RWPE2 (cell line): ENCODE measurements around the gene B2M.

ENCODE experiments used
- ATAC-seq: fragments of 200-7000 bp; cut with Tn5 transposase; 3 replicates; pipeline ENCODE4 v1.9.1; 2021; ENCODE audit warnings: low read depth
- DNase-seq: peaks from one replicate; pipeline ENCODE4 v3.0.0-alpha.2; 2020; ENCODE audit warnings: low spot score
- H3K27ac ChIP-seq: fragments of 450-650 bp; 2 replicates; pipeline ENCODE4 v1.5.1; 2017; ENCODE audit warnings: mild to moderate bottlenecking; ENCODE audit not compliant: poor library complexity, severe bottlenecking
- H3K27me3 ChIP-seq: fragments of 250-450 bp; sonication (Bioruptor Pico); 2 replicates; pipeline ENCODE4 v1.5.1; 2021; ENCODE audit warnings: mild to moderate bottlenecking, moderate library complexity; ENCODE audit not compliant: insufficient read depth, poor library complexity, severe bottlenecking
- H3K36me3 ChIP-seq: fragments of 250-450 bp; sonication (Bioruptor Pico); 2 replicates; pipeline ENCODE4 v1.5.1; 2020; ENCODE audit warnings: low read depth, mild to moderate bottlenecking, moderate library complexity
- H3K4me1 ChIP-seq: fragments of 250-450 bp; sonication (Bioruptor Pico); 2 replicates; pipeline ENCODE4 v1.5.1; 2021; ENCODE audit warnings: mild to moderate bottlenecking, moderate library complexity; ENCODE audit not compliant: insufficient read depth, poor library complexity, severe bottlenecking
- H3K4me3 ChIP-seq: fragments of 250-450 bp; sonication (Bioruptor Pico); 2 replicates; pipeline ENCODE4 v1.5.1; 2021; ENCODE audit warnings: mild to moderate bottlenecking, moderate library complexity; ENCODE audit not compliant: severe bottlenecking
- H3K9me3 ChIP-seq: fragments of 250-450 bp; sonication (Bioruptor Pico); 2 replicates; pipeline ENCODE4 v1.5.1; 2021; ENCODE audit warnings: mild to moderate bottlenecking, moderate library complexity; ENCODE audit not compliant: severe bottlenecking
- TF ChIP-seq, protein P1 (sequence below): fragments of 450-650 bp; IDR thresholded peaks from one replicate; pipeline ENCODE4 v1.5.1; 2017; ENCODE audit warnings: mild to moderate bottlenecking, moderate library complexity; ENCODE audit not compliant: poor library complexity, severe bottlenecking

Gene B2M

DNA sequence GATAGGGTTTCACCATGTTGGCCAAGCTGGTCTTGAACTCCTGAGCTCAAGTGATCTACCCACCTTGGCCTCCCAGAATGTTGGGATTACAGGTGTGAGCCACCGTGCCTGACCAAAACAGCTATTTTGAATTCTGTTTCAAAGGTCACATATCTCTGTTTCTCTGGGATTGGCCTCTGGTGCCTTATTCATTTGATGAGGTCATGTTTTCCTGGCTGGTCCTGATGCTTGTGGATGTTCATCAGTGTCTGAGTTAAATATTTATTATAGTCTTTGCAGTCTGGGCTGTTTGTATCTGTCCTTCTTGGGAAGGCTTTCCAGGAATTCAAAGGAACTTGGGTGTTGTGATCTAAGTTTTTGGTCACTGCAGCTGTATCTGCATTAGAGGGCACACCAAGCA lies 5.3 kb upstream of the B2M start:
- TF ChIP-seq, protein P1, sequence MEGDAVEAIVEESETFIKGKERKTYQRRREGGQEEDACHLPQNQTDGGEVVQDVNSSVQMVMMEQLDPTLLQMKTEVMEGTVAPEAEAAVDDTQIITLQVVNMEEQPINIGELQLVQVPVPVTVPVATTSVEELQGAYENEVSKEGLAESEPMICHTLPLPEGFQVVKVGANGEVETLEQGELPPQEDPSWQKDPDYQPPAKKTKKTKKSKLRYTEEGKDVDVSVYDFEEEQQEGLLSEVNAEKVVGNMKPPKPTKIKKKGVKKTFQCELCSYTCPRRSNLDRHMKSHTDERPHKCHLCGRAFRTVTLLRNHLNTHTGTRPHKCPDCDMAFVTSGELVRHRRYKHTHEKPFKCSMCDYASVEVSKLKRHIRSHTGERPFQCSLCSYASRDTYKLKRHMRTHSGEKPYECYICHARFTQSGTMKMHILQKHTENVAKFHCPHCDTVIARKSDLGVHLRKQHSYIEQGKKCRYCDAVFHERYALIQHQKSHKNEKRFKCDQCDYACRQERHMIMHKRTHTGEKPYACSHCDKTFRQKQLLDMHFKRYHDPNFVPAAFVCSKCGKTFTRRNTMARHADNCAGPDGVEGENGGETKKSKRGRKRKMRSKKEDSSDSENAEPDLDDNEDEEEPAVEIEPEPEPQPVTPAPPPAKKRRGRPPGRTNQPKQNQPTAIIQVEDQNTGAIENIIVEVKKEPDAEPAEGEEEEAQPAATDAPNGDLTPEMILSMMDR, result no peak
- ATAC-seq, result no peak
- no peak overlapping the region for H3K27ac ChIP-seq
- DNase-seq, result no peak
- no peak overlapping the region for H3K4me3 ChIP-seq
- H3K9me3 ChIP-seq, result no peaks in the 10 kb centered on the region
- peaks cover 5% of the 10 kb centered on the region for H3K4me1 ChIP-seq
- no peaks in the 10 kb centered on the region for H3K36me3 ChIP-seq
- H3K27me3 ChIP-seq, result no peaks in the 10 kb centered on the region

- no peaks in the 10 kb centered on the region for H3K36me3 ChIP-seq
- H3K4me3 ChIP-seq, result no peak overlapping the region
- H3K4me1 ChIP-seq, result peaks cover 5% of the 10 kb centered on the region
- no peaks in the 10 kb centered on the region for H3K9me3 ChIP-seq
- ATAC-seq (no peak), DNase-seq (no peak)
- TF ChIP-seq, protein P1, result no peak
- no peak overlapping the region for H3K27ac ChIP-seq
- H3K27me3 ChIP-seq, result no peaks in the 10 kb centered on the region
These were observed 4.9 kb upstream of the B2M start for GRCh38 chr15:44706401-44706800.

DNA sequence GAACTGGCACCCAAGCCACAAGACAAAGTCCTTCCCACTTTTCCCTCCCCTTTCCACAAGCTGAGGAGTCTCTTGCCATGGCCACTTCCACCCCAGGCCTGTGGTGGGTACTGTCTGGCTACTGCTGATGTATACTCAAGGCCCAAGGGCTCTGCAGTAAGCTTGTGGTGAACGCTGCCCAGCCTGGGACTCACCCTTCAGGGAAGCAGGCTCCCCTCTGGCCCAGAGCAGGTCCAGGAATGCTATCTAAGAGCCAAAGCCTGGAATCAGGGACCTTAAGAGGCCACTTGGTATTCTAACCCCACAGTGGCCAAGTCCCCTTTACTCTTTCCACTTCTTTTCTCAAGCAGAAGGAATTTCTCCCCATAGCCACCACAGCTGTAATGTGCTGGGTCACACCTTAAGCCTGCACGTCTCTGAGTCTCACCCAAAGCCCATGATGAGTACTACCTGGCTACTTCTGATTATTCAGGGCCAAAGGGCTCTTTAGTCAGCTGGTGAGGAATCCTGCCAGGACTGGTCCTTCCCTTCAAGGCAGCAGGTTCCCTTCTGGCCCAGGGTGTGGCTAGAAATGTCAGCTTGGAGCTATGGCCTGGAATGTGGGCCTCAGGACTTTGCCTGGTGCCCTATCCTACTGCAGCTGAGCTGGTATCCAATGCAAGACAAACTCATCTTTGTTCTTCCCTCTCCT lies 4.2 kb upstream of the B2M start:
- TF ChIP-seq, protein P1, result no peak
- no peaks in the 10 kb centered on the region; the same call in 1 of the 2 replicates for H3K36me3 ChIP-seq
- no peaks in the 10 kb centered on the region for H3K27me3 ChIP-seq
- DNase-seq (no peak), ATAC-seq (peak; percentile 8; the same call in 1 of the 3 replicates)
- no peaks in the 10 kb centered on the region for H3K9me3 ChIP-seq
- peaks cover 5% of the 10 kb centered on the region for H3K4me1 ChIP-seq
- H3K27ac ChIP-seq, result no peak overlapping the region
- no peak overlapping the region for H3K4me3 ChIP-seq

DNA sequence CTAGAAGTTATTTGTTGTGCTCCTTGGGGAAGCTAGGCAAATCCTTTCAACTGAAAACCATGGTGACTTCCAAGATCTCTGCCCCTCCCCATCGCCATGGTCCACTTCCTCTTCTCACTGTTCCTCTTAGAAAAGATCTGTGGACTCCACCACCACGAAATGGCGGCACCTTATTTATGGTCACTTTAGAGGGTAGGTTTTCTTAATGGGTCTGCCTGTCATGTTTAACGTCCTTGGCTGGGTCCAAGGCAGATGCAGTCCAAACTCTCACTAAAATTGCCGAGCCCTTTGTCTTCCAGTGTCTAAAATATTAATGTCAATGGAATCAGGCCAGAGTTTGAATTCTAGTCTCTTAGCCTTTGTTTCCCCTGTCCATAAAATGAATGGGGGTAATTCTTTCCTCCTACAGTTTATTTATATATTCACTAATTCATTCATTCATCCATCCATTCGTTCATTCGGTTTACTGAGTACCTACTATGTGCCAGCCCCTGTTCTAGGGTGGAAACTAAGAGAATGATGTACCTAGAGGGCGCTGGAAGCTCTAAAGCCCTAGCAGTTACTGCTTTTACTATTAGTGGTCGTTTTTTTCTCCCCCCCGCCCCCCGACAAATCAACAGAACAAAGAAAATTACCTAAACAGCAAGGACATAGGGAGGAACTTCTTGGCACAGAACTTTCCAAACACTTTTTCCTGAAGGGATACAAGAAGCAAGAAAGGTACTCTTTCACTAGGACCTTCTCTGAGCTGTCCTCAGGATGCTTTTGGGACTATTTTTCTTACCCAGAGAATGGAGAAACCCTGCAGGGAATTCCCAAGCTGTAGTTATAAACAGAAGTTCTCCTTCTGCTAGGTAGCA lies 851 bp upstream of the B2M start:
- Histone ChIP-seq H3K27me3 (no peaks in the 10 kb centered on the region), H3K9me3 (no peaks in the 10 kb centered on the region), H3K27ac (peak overlapping the region; percentile 58), H3K4me1 (peaks cover 10% of the 10 kb centered on the region), H3K36me3 (peaks cover 20% of the 10 kb centered on the region), H3K4me3 (peak overlapping the region; percentile 89)
- TF ChIP-seq, protein P1, result peak; percentile 86
- ATAC-seq, result no peak
- no peak for DNase-seq
